ENCODE measurements around the gene EYA4. TPM values are rescaled to one million over a fixed set of nuclear protein-coding genes. Genes with fewer than 3 reads are reported as not detected.

Gene EYA4
- total RNA-seq, 2 experiments from 2014 or later, result not detected

DNA sequence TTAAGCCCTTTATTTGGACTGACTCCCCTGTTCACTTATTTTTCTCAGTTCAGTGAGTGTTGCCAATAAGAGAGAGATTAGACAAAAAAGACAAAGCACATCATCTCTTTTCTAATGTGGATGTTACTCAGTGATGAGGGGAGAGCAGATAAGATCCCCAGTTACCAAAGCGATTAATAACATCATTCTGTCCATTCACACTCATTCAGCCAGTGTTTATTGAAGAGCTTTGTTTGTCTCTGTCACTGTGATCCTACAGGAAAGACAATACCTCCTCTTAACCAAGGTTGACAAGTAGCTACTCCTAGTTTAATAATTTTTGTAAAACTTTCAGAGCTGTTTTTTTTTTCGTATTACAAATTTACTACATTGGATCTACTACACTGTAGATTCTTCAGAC is 163.0 kb downstream of the EYA4 start:
- intact Hi-C loops (cut with micrococcal nuclease; ENCODE audit: unreplicated experiment), result no loop called here
- no peak overlapping the region for H3K27ac ChIP-seq (ENCODE audit: low read depth, low read length, poor library complexity, severe bottlenecking)
- TF ChIP-seq EZH2phosphoT487 (IDR thresholded peaks at IDR 0.05; ENCODE audit: borderline replicate concordance, low read depth, low read length), result no peak
- TF ChIP-seq, protein P1, sequence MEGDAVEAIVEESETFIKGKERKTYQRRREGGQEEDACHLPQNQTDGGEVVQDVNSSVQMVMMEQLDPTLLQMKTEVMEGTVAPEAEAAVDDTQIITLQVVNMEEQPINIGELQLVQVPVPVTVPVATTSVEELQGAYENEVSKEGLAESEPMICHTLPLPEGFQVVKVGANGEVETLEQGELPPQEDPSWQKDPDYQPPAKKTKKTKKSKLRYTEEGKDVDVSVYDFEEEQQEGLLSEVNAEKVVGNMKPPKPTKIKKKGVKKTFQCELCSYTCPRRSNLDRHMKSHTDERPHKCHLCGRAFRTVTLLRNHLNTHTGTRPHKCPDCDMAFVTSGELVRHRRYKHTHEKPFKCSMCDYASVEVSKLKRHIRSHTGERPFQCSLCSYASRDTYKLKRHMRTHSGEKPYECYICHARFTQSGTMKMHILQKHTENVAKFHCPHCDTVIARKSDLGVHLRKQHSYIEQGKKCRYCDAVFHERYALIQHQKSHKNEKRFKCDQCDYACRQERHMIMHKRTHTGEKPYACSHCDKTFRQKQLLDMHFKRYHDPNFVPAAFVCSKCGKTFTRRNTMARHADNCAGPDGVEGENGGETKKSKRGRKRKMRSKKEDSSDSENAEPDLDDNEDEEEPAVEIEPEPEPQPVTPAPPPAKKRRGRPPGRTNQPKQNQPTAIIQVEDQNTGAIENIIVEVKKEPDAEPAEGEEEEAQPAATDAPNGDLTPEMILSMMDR (conservative IDR thresholded peaks at IDR 0.05; ENCODE audit: low read length), result no peak
- H2AFZ ChIP-seq (ENCODE audit: low read length), result no peak overlapping the region
- no peak for DNase-seq (ENCODE audit: low spot score)
- ChIA-PET POLR2A (interaction anchor here (0.7 to 1.1 kb wide), 2 partner anchors 12 to 95 kb away, joined by 3 read pairs; no protein-coding TSS in a partner anchor), CTCF (ENCODE audit: unreplicated experiment) (no interaction called here)
- no peaks in the 10 kb centered on the region for H3K79me2 ChIP-seq (ENCODE audit: insufficient read depth, low read depth, low read length)
- H3K4me2 ChIP-seq (ENCODE audit: low read length), result no peak overlapping the region
- no peaks in the 10 kb centered on the region for H3K9me3 ChIP-seq (ENCODE audit: low read length)
- H4K20me1 ChIP-seq (ENCODE audit: insufficient read depth, low read length), result no peaks in the 10 kb centered on the region
- no peaks in the 10 kb centered on the region for H3K4me1 ChIP-seq (ENCODE audit: insufficient read depth, low read length, poor library complexity, severe bottlenecking)
- H3K4me3 ChIP-seq (ENCODE audit: low read depth, low read length, poor library complexity, severe bottlenecking), result no peak overlapping the region
- no peaks in the 10 kb centered on the region for H3K36me3 ChIP-seq (ENCODE audit: insufficient read depth, low read length)
- no TSS peak for BruUV-seq (replicated peaks)
- H3K9me2 ChIP-seq (ENCODE audit: insufficient read depth, low read length), result no peaks in the 10 kb centered on the region

DNA sequence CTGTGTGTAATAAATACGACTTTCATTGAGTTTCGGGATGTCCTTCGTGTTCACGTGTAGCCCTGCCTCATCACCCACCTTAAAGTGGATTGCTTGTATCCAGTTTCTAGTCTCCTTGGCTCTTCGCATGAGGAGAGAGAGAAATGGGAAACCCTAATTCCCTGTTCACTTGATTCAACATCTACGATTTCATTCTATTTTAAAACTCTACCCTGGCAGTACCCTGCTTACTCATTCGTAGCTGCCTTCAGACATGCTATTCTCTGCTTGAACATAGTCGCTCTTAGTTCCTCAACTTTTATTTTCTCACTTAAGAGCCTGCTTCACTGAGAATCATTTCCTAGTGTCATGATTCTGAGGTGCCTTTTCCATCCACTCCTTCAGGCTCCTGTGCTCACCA is 163.6 kb downstream of the EYA4 start:
- Histone ChIP-seq H3K27ac (ENCODE audit: low read depth, low read length, poor library complexity, severe bottlenecking) (no peak overlapping the region), H3K9me3 (ENCODE audit: low read length) (no peaks in the 10 kb centered on the region), H3K4me3 (ENCODE audit: low read depth, low read length, poor library complexity, severe bottlenecking) (no peak overlapping the region), H3K4me2 (ENCODE audit: low read length) (no peak overlapping the region), H3K9me2 (ENCODE audit: insufficient read depth, low read length) (no peaks in the 10 kb centered on the region), H3K4me1 (ENCODE audit: insufficient read depth, low read length, poor library complexity, severe bottlenecking) (no peaks in the 10 kb centered on the region), H4K20me1 (ENCODE audit: insufficient read depth, low read length) (no peaks in the 10 kb centered on the region), H3K36me3 (ENCODE audit: insufficient read depth, low read length) (no peaks in the 10 kb centered on the region), H3K79me2 (ENCODE audit: insufficient read depth, low read depth, low read length) (no peaks in the 10 kb centered on the region), H2AFZ (ENCODE audit: low read length) (no peak overlapping the region)
- DNase-seq (ENCODE audit: low spot score), result no peak
- BruUV-seq (replicated peaks), result no TSS peak
- ChIA-PET CTCF (ENCODE audit: unreplicated experiment) (no interaction called here), POLR2A (interaction anchor here (0.7 to 1.1 kb wide), 2 partner anchors 12 to 94 kb away, joined by 3 read pairs; no protein-coding TSS in a partner anchor)
- TF ChIP-seq, protein P1 (conservative IDR thresholded peaks at IDR 0.05; ENCODE audit: low read length), result no peak
- no peak for TF ChIP-seq EZH2phosphoT487 (IDR thresholded peaks at IDR 0.05; ENCODE audit: borderline replicate concordance, low read depth, low read length)
- intact Hi-C loops (cut with micrococcal nuclease; ENCODE audit: unreplicated experiment), result no loop called here

DNA sequence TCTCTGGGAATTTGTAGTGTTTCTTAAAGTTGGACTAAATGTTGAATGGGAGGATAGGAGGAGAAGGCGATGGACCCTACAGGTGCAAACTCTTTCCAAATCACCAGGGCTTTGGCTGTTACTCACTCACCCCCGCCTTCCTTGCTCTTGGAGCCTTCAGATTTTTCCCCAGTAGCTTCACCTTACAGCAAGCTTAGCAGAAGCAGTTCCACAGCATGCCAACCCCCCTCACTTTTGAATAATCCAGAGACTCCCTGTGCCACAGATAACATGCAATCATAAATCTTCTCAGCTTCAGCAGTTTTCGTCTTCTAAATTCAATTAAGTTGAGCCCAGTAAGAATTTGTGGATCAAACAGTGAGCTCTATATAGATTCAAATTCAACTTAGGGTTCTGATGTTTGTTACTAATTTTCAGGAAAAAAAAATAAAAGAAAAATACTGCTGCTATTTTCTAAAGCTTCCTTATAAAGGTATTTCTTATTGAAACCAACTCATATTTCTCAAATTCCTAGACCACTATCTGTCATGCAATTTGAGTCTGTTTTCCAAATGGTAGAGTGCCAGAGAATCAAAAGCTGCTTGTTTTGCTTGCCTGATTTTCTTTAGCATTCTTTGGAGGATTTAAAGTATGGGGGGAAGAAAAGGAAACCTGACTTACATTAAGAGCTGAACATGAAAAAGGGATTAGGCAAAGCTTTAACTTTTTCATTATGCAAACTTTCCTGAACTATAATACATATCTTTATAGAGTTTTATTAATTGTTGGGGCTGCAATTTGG is 166.4 kb downstream of the EYA4 start:
- no peak for DNase-seq (ENCODE audit: low spot score)
- ChIA-PET CTCF (ENCODE audit: unreplicated experiment) (no interaction called here), POLR2A (interaction anchor here (1.8 kb wide), 1 partner anchor 13 kb away, joined by 4 read pairs; no protein-coding TSS in a partner anchor)
- no peak overlapping the region for H3K27ac ChIP-seq (ENCODE audit: low read depth, low read length, poor library complexity, severe bottlenecking)
- no peak overlapping the region for H3K4me3 ChIP-seq (ENCODE audit: low read depth, low read length, poor library complexity, severe bottlenecking)
- no peak overlapping the region for H2AFZ ChIP-seq (ENCODE audit: low read length)
- BruUV-seq (replicated peaks), result no TSS peak
- no peaks in the 10 kb centered on the region for H3K9me2 ChIP-seq (ENCODE audit: insufficient read depth, low read length)
- no peaks in the 10 kb centered on the region for H3K4me1 ChIP-seq (ENCODE audit: insufficient read depth, low read length, poor library complexity, severe bottlenecking)
- intact Hi-C loops (cut with micrococcal nuclease; ENCODE audit: unreplicated experiment), result no loop called here
- H3K4me2 ChIP-seq (ENCODE audit: low read length), result no peak overlapping the region
- H3K36me3 ChIP-seq (ENCODE audit: insufficient read depth, low read length), result no peaks in the 10 kb centered on the region
- no peaks in the 10 kb centered on the region for H4K20me1 ChIP-seq (ENCODE audit: insufficient read depth, low read length)
- TF ChIP-seq, protein P1 (conservative IDR thresholded peaks at IDR 0.05; ENCODE audit: low read length), result no peak
- TF ChIP-seq EZH2phosphoT487 (IDR thresholded peaks at IDR 0.05; ENCODE audit: borderline replicate concordance, low read depth, low read length), result no peak
- H3K9me3 ChIP-seq (ENCODE audit: low read length), result no peaks in the 10 kb centered on the region
- no peaks in the 10 kb centered on the region for H3K79me2 ChIP-seq (ENCODE audit: insufficient read depth, low read depth, low read length)

All from OCI-LY7 (cell line).